Measurements from ENCODE around the gene GRHPR.
"Not testable (repeated sequence)": the region's sequence is repeated elsewhere in the genome, so short reads cannot be mapped to it uniquely, and the experiment has no call there.

The GRHPR gene

GRCh38 chr9:37447111-37447510 is 24.6 kb downstream of the GRHPR start:
- DNase-seq (ENCODE audit: low spot score) = no peak

GRCh38 chr9:37449862-37450632 is 27.6 kb downstream of the GRHPR start:
- no peak for DNase-seq (ENCODE audit: low spot score)

GRCh38 chr9:37451628-37452027 is 29.1 kb downstream of the GRHPR start:
- DNase-seq (ENCODE audit: low spot score) = no peak

- no peak for DNase-seq (ENCODE audit: low spot score)
Observed at GRCh38 chr9:37452611-37453010, 30.1 kb downstream of the GRHPR start.

- DNase-seq (ENCODE audit: low spot score) = no peak
Observed at GRCh38 chr9:37453827-37454226, 31.3 kb downstream of the GRHPR start.

GRCh38 chr9:37454238-37454637 is 31.7 kb downstream of the GRHPR start:
- DNase-seq (ENCODE audit: low spot score) = no peak

- DNase-seq (ENCODE audit: low spot score) = no peak
Observed at GRCh38 chr9:37455884-37456647, 33.6 kb downstream of the GRHPR start.

GRCh38 chr9:37456817-37457216 is 34.3 kb downstream of the GRHPR start:
- DNase-seq (ENCODE audit: low spot score) = no peak

GRCh38 chr9:37464006-37464405 is 41.5 kb downstream of the GRHPR start:
- no peak for DNase-seq (ENCODE audit: low spot score)

- peak; percentile 58 for DNase-seq (ENCODE audit: low spot score)
Observed at GRCh38 chr9:37464426-37465248, 42.1 kb downstream of the GRHPR start.

- DNase-seq (ENCODE audit: low spot score) = peak; percentile 99
Observed at GRCh38 chr9:37465249-37466036, 42.9 kb downstream of the GRHPR start, which contains the start of gene ZBTB5. ZBTB5 (minus strand) TSS chr9:37465450; CDS start chr9:37442551, 22,899 bp downstream.

- DNase-seq (ENCODE audit: low spot score) = no peak
Observed at GRCh38 chr9:37466037-37466709, 43.7 kb downstream of the GRHPR start.

- DNase-seq (ENCODE audit: low spot score) = not testable (repeated sequence)
Observed at GRCh38 chr9:37467530-37467929, 45.0 kb downstream of the GRHPR start.

GRCh38 chr9:37468620-37469019 is 46.1 kb downstream of the GRHPR start:
- no peak for DNase-seq (ENCODE audit: low spot score)

GRCh38 chr9:37471942-37472684 is 49.6 kb downstream of the GRHPR start:
- no peak for DNase-seq (ENCODE audit: low spot score)

- DNase-seq (ENCODE audit: low spot score) = not testable (repeated sequence)
Observed at GRCh38 chr9:37473982-37474381, 51.5 kb downstream of the GRHPR start.

GRCh38 chr9:37474438-37474837 is 51.9 kb downstream of the GRHPR start:
- DNase-seq (ENCODE audit: low spot score) = no peak

- no peak for DNase-seq (ENCODE audit: low spot score)
Observed at GRCh38 chr9:37476930-37477329, 54.4 kb downstream of the GRHPR start.

GRCh38 chr9:37477443-37477842 is 54.9 kb downstream of the GRHPR start:
- DNase-seq (ENCODE audit: low spot score) = not testable (repeated sequence)

GRCh38 chr9:37477987-37478619 is 55.6 kb downstream of the GRHPR start:
- DNase-seq (ENCODE audit: low spot score) = not testable (repeated sequence)

Measured in activated CD4-positive, alpha-beta T cell treated with anti-CD3 and anti-CD28 coated beads, Interleukin-2, Interleukin-4, amounts not matched to agents 100 ng/mL and 50 ng/mL, durations not matched to agents 16 hours and 8 hours (primary cell).